LNCaP clone FGC (cell line): Measurements from ENCODE around the gene ZNF212.
"Not testable (repeated sequence)": the region's sequence is repeated elsewhere in the genome, so short reads cannot be mapped to it uniquely, and the experiment has no call there.

Experiments used
- DNase-seq: peaks from one replicate; pipeline ENCODE4 v3.0.0-alpha.2; 2011; ENCODE audit warnings: low read depth
- H3K4me3 ChIP-seq: 2 replicates; pipeline ENCODE4 v1.5.1; 2011; ENCODE audit warnings: mild to moderate bottlenecking, low read depth, low read length, control low read depth
- CTCF ChIP-seq: IDR thresholded peaks from 2 replicates; pipeline ENCODE4 v1.5.1; 2012; ENCODE audit warnings: mild to moderate bottlenecking; ENCODE audit not compliant: control insufficient read depth, insufficient read depth; ENCODE audit errors: extremely low read depth

Gene ZNF212

GRCh38 chr7:149261829-149262617 lies 22.6 kb downstream of the ZNF212 start, which contains the start of gene ZNF783:
Gene ZNF783, plus strand, starts transcription at chr7:149262196. Its CDS starts 138 bp downstream, at chr7:149262334.
- peak within 1 kb of the TSS; percentile 51 for H3K4me3 ChIP-seq
- DNase-seq = peak; percentile 53
- peak; percentile 78 for TF ChIP-seq CTCF

GRCh38 chr7:149266451-149266850 lies 27.0 kb downstream of the ZNF212 start:
- no peak for DNase-seq
- H3K4me3 ChIP-seq = no peak overlapping the region
- TF ChIP-seq CTCF = no peak

GRCh38 chr7:149267733-149268132 lies 28.3 kb downstream of the ZNF212 start:
- DNase-seq = no peak
- H3K4me3 ChIP-seq = no peak overlapping the region
- no peak for TF ChIP-seq CTCF

GRCh38 chr7:149274424-149274823 lies 35.0 kb downstream of the ZNF212 start:
- DNase-seq, H3K4me3 ChIP-seq: not testable (repeated sequence)

GRCh38 chr7:149277871-149278270 lies 38.4 kb downstream of the ZNF212 start:
- TF ChIP-seq CTCF = no peak
- no peak for DNase-seq
- H3K4me3 ChIP-seq = no peak overlapping the region

- no peak for TF ChIP-seq CTCF
- no peak for DNase-seq
- H3K4me3 ChIP-seq = no peak overlapping the region
Observed at GRCh38 chr7:149278396-149278795, 38.9 kb downstream of the ZNF212 start.

- H3K4me3 ChIP-seq = no peak overlapping the region
- DNase-seq = no peak
- no peak for TF ChIP-seq CTCF
Observed at GRCh38 chr7:149279111-149279743, 39.8 kb downstream of the ZNF212 start.
